IMR-90 (cell line): ENCODE data around the gene SORD. TPM values are rescaled to one million over a fixed set of nuclear protein-coding genes. Genes with fewer than 3 reads are reported as not detected.
"Not testable (repeated sequence)": the region's sequence is repeated elsewhere in the genome, so short reads cannot be mapped to it uniquely, and the experiment has no call there.

Experiments
- ATAC-seq: fragments of 200-7000 bp; cut with Tn5 transposase; 2 replicates; pipeline ENCODE4 v1.9.1; 2020; ENCODE audit warnings: low read depth, mild to moderate bottlenecking, moderate library complexity
- BruUV-seq: library from RNA; stranded (reverse); fragments of 400-500 nt; replicated peaks from 2 replicates; lab custom pipeline; 2021; lab: Mats Ljungman, UMichigan
- CTCF ChIA-PET: fragments of 300-600 bp; formaldehyde crosslinking; extraction: SDS; loops from one replicate; lab custom pipeline; 2021; ENCODE audit warnings: antibody characterized with exemption; lab: Yijun Ruan, JAX
- POLR2A ChIA-PET: fragments of 300-600 bp; sonication (Branson Sonifier 250); formaldehyde crosslinking; loops from one replicate; lab custom pipeline; 2022; ENCODE audit warnings: antibody characterized with exemption; ENCODE audit not compliant: unreplicated experiment; lab: Charles Lee
- DNase-seq: peaks from one replicate; pipeline ENCODE4 v3.0.0; 2013
- H2AFZ ChIP-seq: replicated peaks from 2 replicates; pipeline ENCODE3; 2013; ENCODE audit warnings: low read length, mild to moderate bottlenecking; ENCODE audit not compliant: poor library complexity
- H2AK5ac ChIP-seq: 2 replicates; pipeline ENCODE4 v1.6.1; 2013; ENCODE audit warnings: low read depth, low read length, inconsistent platforms
- H2AK9ac ChIP-seq: replicated peaks from 2 replicates; pipeline ENCODE3; 2013; ENCODE audit warnings: mild to moderate bottlenecking, low read depth, low read length, moderate library complexity; ENCODE audit not compliant: poor library complexity
- H2BK120ac ChIP-seq: 2 replicates; pipeline ENCODE4 v1.6.1; 2013; ENCODE audit warnings: low read depth, low read length, inconsistent platforms
- H2BK15ac ChIP-seq: 3 replicates; pipeline ENCODE4 v1.6.1; 2013; ENCODE audit warnings: low read depth, low read length, inconsistent platforms
- H2BK20ac ChIP-seq: 2 replicates; pipeline ENCODE4 v1.6.1; 2013; ENCODE audit warnings: low read depth, mild to moderate bottlenecking, inconsistent platforms, low read length, moderate library complexity
- H2BK5ac ChIP-seq: 2 replicates; pipeline ENCODE4 v1.6.1; 2013; ENCODE audit warnings: mild to moderate bottlenecking, low read depth, low read length, inconsistent platforms; ENCODE audit not compliant: poor library complexity, severe bottlenecking
- H3K14ac ChIP-seq: replicated peaks from 2 replicates; pipeline ENCODE4 v1.6.1; 2013; ENCODE audit warnings: low read depth, low read length, inconsistent platforms
- H3K18ac ChIP-seq: 2 replicates; pipeline ENCODE4 v1.6.1; 2013; ENCODE audit warnings: low read depth, low read length, control low read depth
- H3K23ac ChIP-seq: 2 replicates; pipeline ENCODE4 v1.6.1; 2013; ENCODE audit warnings: low read depth, low read length, inconsistent platforms
- H3K27ac ChIP-seq: 2 replicates; pipeline ENCODE4 v1.5.1; 2013; ENCODE audit warnings: mild to moderate bottlenecking, control low read depth, low read length; ENCODE audit not compliant: insufficient read depth
- H3K27me3 ChIP-seq: 2 replicates; pipeline ENCODE4 v1.6.1; 2013; ENCODE audit warnings: low read length; ENCODE audit not compliant: control insufficient read depth, insufficient read depth
- H3K36me3 ChIP-seq: 2 replicates; pipeline ENCODE4 v1.6.1; 2013; ENCODE audit warnings: low read length, mixed read lengths; ENCODE audit not compliant: control insufficient read depth, insufficient read depth
- H3K4ac ChIP-seq: 2 replicates; pipeline ENCODE4 v1.6.1; 2013; ENCODE audit warnings: low read depth, low read length, inconsistent platforms
- H3K4me1 ChIP-seq: 2 replicates; pipeline ENCODE4 v1.6.1; 2013; ENCODE audit warnings: low read length, mixed read lengths; ENCODE audit not compliant: control insufficient read depth, insufficient read depth
- H3K4me2 ChIP-seq: 2 replicates; pipeline ENCODE4 v1.6.1; 2013; ENCODE audit warnings: low read depth, mild to moderate bottlenecking, control low read depth, low read length, moderate library complexity
- H3K4me3 ChIP-seq: 2 replicates; pipeline ENCODE4 v1.5.1; 2013; ENCODE audit warnings: low read depth, mild to moderate bottlenecking, control low read depth, low read length, moderate library complexity; ENCODE audit not compliant: insufficient read depth
- H3K56ac ChIP-seq: 2 replicates; pipeline ENCODE4 v1.6.1; 2013; ENCODE audit warnings: low read length, inconsistent platforms; ENCODE audit not compliant: insufficient read depth; ENCODE audit errors: extremely low read depth
- H3K79me1 ChIP-seq, 2 experiments: 2 replicates each; pipeline ENCODE4 v1.6.1; 2013; ENCODE audit warnings: low read length in 2 of 2, inconsistent platforms in 1 of 2, low read depth in 1 of 2
- H3K9ac ChIP-seq: 2 replicates; pipeline ENCODE4 v1.6.1; 2013; ENCODE audit warnings: low read depth, low read length, control low read depth
- H3K9me1 ChIP-seq: 2 replicates; pipeline ENCODE4 v1.6.1; 2013; ENCODE audit warnings: low read length, inconsistent platforms; ENCODE audit not compliant: insufficient read depth
- H3K9me3 ChIP-seq: 2 replicates; pipeline ENCODE4 v1.6.1; 2013; ENCODE audit warnings: low read length; ENCODE audit not compliant: control insufficient read depth, insufficient read depth
- H4K20me1 ChIP-seq: 2 replicates; pipeline ENCODE4 v1.6.1; 2013; ENCODE audit warnings: low read length, inconsistent platforms; ENCODE audit not compliant: insufficient read depth
- H4K5ac ChIP-seq: 2 replicates; pipeline ENCODE4 v1.6.1; 2013; ENCODE audit warnings: mild to moderate bottlenecking, low read depth, low read length, control low read depth
- H4K8ac ChIP-seq, 2 experiments: 2 replicates each; pipeline ENCODE4 v1.6.1; 2013; ENCODE audit warnings: low read depth in 2 of 2, low read length in 2 of 2, control low read depth in 1 of 2, inconsistent platforms in 1 of 2
- H4K91ac ChIP-seq: 2 replicates; pipeline ENCODE4 v1.6.1; 2013; ENCODE audit warnings: low read depth, low read length, inconsistent platforms; ENCODE audit not compliant: insufficient read depth
- WGBS, 2 experiments: methylation state at CpG; one replicate each; pipeline versions ENCODE4 v1.1.5 to v1.1.7; 2013; ENCODE audit warnings: missing lambda C conversion rate in 2 of 2; ENCODE audit not compliant: insufficient read length in 1 of 2; ENCODE audit errors: extremely low coverage in 2 of 2; 5-methylcytosine and 5-hydroxymethylcytosine counted together
- dilution Hi-C: fragments of 300-500 bp; cut with HindIII; formaldehyde crosslinking; loops from one replicate; pipeline ENCODE4 v1.14.3; 2018; ENCODE audit warnings: low sequenced_read_pairs; ENCODE audit not compliant: unreplicated experiment
- in situ Hi-C: fragments of 300-500 bp; cut with MboI; formaldehyde crosslinking; loops from 3 replicates; pipeline ENCODE4 v1.14.3; 2019; ENCODE audit warnings: low sequenced_read_pairs, inconsistent platforms, mixed read lengths
- intact Hi-C: fragments of 100-400 bp; cut with micrococcal nuclease; formaldehyde crosslinking; loops from 2 replicates; pipeline ENCODE4 v1.10.0; 2022
- polyA plus RNA-seq, 3 experiments: library from polyadenylated mRNA; depleted of rRNA; stranded (reverse); fragments of >200 nt; gene quantifications; 2 replicates each; pipeline ENCODE4 v1.2.3, GENCODE V29; 2012; ENCODE audit warnings: low replicate concordance in 1 of 3
- total RNA-seq: library from RNA; depleted of rRNA; stranded (reverse); fragments of >200 nt; gene quantifications from 2 replicates; pipeline ENCODE4 v1.2.3, GENCODE V29; 2012

Gene SORD
- total and polyA plus RNA-seq, 2 of the 4 experiments (the other 2 are of a cell fraction): 27.6 to 34.2 TPM

DNA sequence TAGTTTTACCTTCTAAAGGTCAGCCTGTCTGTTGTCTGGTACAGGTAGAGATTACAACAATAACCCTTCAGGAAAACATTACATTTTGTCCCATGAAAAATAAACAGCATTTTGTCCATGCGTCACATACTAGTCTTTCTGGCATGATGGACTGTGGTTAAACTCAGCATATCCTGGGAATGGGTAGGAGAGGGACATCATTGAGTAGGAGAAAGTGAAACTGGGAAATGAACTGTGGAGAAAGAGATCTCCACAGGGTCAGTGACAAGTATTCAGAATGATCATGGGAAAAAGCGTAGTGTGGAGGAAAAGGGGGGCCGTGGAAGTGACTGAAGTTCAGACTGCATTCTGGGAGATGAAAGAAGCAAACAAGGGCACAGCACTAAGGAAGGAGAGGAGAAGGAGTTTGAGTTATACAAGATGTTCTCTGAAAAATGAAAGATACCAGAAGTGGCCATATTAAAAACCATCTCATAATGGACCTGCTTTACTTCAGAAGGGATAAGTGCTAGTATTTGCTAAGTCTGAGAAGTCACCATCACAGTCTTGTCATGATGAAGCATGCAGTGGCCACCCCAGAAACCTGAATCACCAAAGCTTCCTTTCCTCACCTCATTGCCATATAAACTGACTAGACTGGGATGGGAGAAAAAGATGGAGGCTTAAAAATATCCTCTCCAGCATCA is 34.7 kb upstream of the SORD start:
- H2AFZ ChIP-seq, H3K9me1 ChIP-seq, CTCF ChIA-PET, H4K5ac ChIP-seq, H3K4me1 ChIP-seq, H4K20me1 ChIP-seq, H3K56ac ChIP-seq, H4K91ac ChIP-seq, H2AK5ac ChIP-seq, in situ Hi-C loops, H2BK120ac ChIP-seq, dilution Hi-C loops, H3K27me3 ChIP-seq, H2BK15ac ChIP-seq, H3K14ac ChIP-seq, H3K9ac ChIP-seq, BruUV-seq, POLR2A ChIA-PET, H2BK20ac ChIP-seq, H2AK9ac ChIP-seq, H3K36me3 ChIP-seq, H3K4ac ChIP-seq, H2BK5ac ChIP-seq, H3K4me3 ChIP-seq, DNase-seq, ATAC-seq, H4K8ac ChIP-seq, H3K4me2 ChIP-seq, H3K9me3 ChIP-seq, H3K23ac ChIP-seq, H3K27ac ChIP-seq, H3K18ac ChIP-seq, H3K79me1 ChIP-seq: not testable (repeated sequence)
- no CpG with 5 or more reads among the region's 3 CpGs for WGBS, 2 experiments
- intact Hi-C loops: loop anchor here (5.0 kb wide), 1 partner anchor 91 kb away; no protein-coding TSS in a partner anchor

DNA sequence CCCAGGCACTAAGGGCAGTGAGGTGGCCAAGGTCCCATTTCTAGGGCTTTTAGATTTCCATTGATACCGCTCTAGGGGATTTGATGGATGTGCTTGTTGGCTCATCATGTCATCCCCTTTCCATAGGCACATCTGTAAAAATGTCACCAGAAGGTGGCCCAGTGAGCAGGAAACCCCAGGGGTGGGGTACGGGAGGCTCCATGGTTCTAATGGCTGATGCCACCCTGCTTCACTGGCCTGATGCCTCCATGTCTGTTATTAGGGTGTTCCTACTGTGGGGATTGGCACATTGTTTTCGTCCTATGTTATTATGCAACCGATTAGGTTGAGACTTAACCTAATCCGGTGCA is 34.1 kb upstream of the SORD start:
- H4K5ac ChIP-seq, BruUV-seq, H2BK20ac ChIP-seq, in situ Hi-C loops, H2BK120ac ChIP-seq, H2AK9ac ChIP-seq, H3K27ac ChIP-seq, H3K27me3 ChIP-seq, H2AFZ ChIP-seq, H3K18ac ChIP-seq, H3K36me3 ChIP-seq, H3K4me1 ChIP-seq, H4K20me1 ChIP-seq, H3K23ac ChIP-seq, H2AK5ac ChIP-seq, CTCF ChIA-PET, ATAC-seq, H3K9ac ChIP-seq, H3K9me3 ChIP-seq, DNase-seq, H3K4me3 ChIP-seq, H2BK15ac ChIP-seq, H3K9me1 ChIP-seq, dilution Hi-C loops, H3K79me1 ChIP-seq, H3K14ac ChIP-seq, H3K56ac ChIP-seq, H2BK5ac ChIP-seq, H3K4ac ChIP-seq, H3K4me2 ChIP-seq, POLR2A ChIA-PET, H4K8ac ChIP-seq, H4K91ac ChIP-seq: not testable (repeated sequence)
- no CpG with 5 or more reads among the region's 5 CpGs for WGBS, 2 experiments
- intact Hi-C loops: loop anchor here (5.0 kb wide), 1 partner anchor 92 kb away; no protein-coding TSS in a partner anchor
